IMR-90 (cell line): Measurements from ENCODE around the gene C11orf97. TPM values are rescaled to one million over a fixed set of nuclear protein-coding genes. Genes with fewer than 3 reads are reported as not detected.

ENCODE experiments used
- ATAC-seq: fragments of 200-7000 bp; cut with Tn5 transposase; 2 replicates; pipeline ENCODE4 v1.9.1; 2020; ENCODE audit warnings: low read depth, mild to moderate bottlenecking, moderate library complexity
- BruUV-seq: library from RNA; stranded (reverse); fragments of 400-500 nt; replicated peaks from 2 replicates; lab custom pipeline; 2021; lab: Mats Ljungman, UMichigan
- CTCF ChIA-PET: fragments of 300-600 bp; formaldehyde crosslinking; extraction: SDS; loops from one replicate; lab custom pipeline; 2021; ENCODE audit warnings: antibody characterized with exemption; lab: Yijun Ruan, JAX
- POLR2A ChIA-PET: fragments of 300-600 bp; sonication (Branson Sonifier 250); formaldehyde crosslinking; loops from one replicate; lab custom pipeline; 2022; ENCODE audit warnings: antibody characterized with exemption; ENCODE audit not compliant: unreplicated experiment; lab: Charles Lee
- DNase-seq: peaks from one replicate; pipeline ENCODE4 v3.0.0; 2013
- H2AFZ ChIP-seq: replicated peaks from 2 replicates; pipeline ENCODE3; 2013; ENCODE audit warnings: low read length, mild to moderate bottlenecking; ENCODE audit not compliant: poor library complexity
- H2AK5ac ChIP-seq: 2 replicates; pipeline ENCODE4 v1.6.1; 2013; ENCODE audit warnings: low read depth, low read length, inconsistent platforms
- H2AK9ac ChIP-seq: replicated peaks from 2 replicates; pipeline ENCODE3; 2013; ENCODE audit warnings: mild to moderate bottlenecking, low read depth, low read length, moderate library complexity; ENCODE audit not compliant: poor library complexity
- H2BK120ac ChIP-seq: 2 replicates; pipeline ENCODE4 v1.6.1; 2013; ENCODE audit warnings: low read depth, low read length, inconsistent platforms
- H2BK15ac ChIP-seq: 3 replicates; pipeline ENCODE4 v1.6.1; 2013; ENCODE audit warnings: low read depth, low read length, inconsistent platforms
- H2BK20ac ChIP-seq: 2 replicates; pipeline ENCODE4 v1.6.1; 2013; ENCODE audit warnings: low read depth, mild to moderate bottlenecking, inconsistent platforms, low read length, moderate library complexity
- H2BK5ac ChIP-seq: 2 replicates; pipeline ENCODE4 v1.6.1; 2013; ENCODE audit warnings: mild to moderate bottlenecking, low read depth, low read length, inconsistent platforms; ENCODE audit not compliant: poor library complexity, severe bottlenecking
- H3K14ac ChIP-seq: replicated peaks from 2 replicates; pipeline ENCODE4 v1.6.1; 2013; ENCODE audit warnings: low read depth, low read length, inconsistent platforms
- H3K18ac ChIP-seq: 2 replicates; pipeline ENCODE4 v1.6.1; 2013; ENCODE audit warnings: low read depth, low read length, control low read depth
- H3K23ac ChIP-seq: 2 replicates; pipeline ENCODE4 v1.6.1; 2013; ENCODE audit warnings: low read depth, low read length, inconsistent platforms
- H3K27ac ChIP-seq: 2 replicates; pipeline ENCODE4 v1.5.1; 2013; ENCODE audit warnings: mild to moderate bottlenecking, control low read depth, low read length; ENCODE audit not compliant: insufficient read depth
- H3K27me3 ChIP-seq: 2 replicates; pipeline ENCODE4 v1.6.1; 2013; ENCODE audit warnings: low read length; ENCODE audit not compliant: control insufficient read depth, insufficient read depth
- H3K36me3 ChIP-seq: 2 replicates; pipeline ENCODE4 v1.6.1; 2013; ENCODE audit warnings: low read length, mixed read lengths; ENCODE audit not compliant: control insufficient read depth, insufficient read depth
- H3K4ac ChIP-seq: 2 replicates; pipeline ENCODE4 v1.6.1; 2013; ENCODE audit warnings: low read depth, low read length, inconsistent platforms
- H3K4me1 ChIP-seq: 2 replicates; pipeline ENCODE4 v1.6.1; 2013; ENCODE audit warnings: low read length, mixed read lengths; ENCODE audit not compliant: control insufficient read depth, insufficient read depth
- H3K4me2 ChIP-seq: 2 replicates; pipeline ENCODE4 v1.6.1; 2013; ENCODE audit warnings: low read depth, mild to moderate bottlenecking, control low read depth, low read length, moderate library complexity
- H3K4me3 ChIP-seq: 2 replicates; pipeline ENCODE4 v1.5.1; 2013; ENCODE audit warnings: low read depth, mild to moderate bottlenecking, control low read depth, low read length, moderate library complexity; ENCODE audit not compliant: insufficient read depth
- H3K56ac ChIP-seq: 2 replicates; pipeline ENCODE4 v1.6.1; 2013; ENCODE audit warnings: low read length, inconsistent platforms; ENCODE audit not compliant: insufficient read depth; ENCODE audit errors: extremely low read depth
- H3K79me1 ChIP-seq, 2 experiments: 2 replicates each; pipeline ENCODE4 v1.6.1; 2013; ENCODE audit warnings: low read length in 2 of 2, inconsistent platforms in 1 of 2, low read depth in 1 of 2
- H3K9ac ChIP-seq: 2 replicates; pipeline ENCODE4 v1.6.1; 2013; ENCODE audit warnings: low read depth, low read length, control low read depth
- H3K9me1 ChIP-seq: 2 replicates; pipeline ENCODE4 v1.6.1; 2013; ENCODE audit warnings: low read length, inconsistent platforms; ENCODE audit not compliant: insufficient read depth
- H3K9me3 ChIP-seq: 2 replicates; pipeline ENCODE4 v1.6.1; 2013; ENCODE audit warnings: low read length; ENCODE audit not compliant: control insufficient read depth, insufficient read depth
- H4K20me1 ChIP-seq: 2 replicates; pipeline ENCODE4 v1.6.1; 2013; ENCODE audit warnings: low read length, inconsistent platforms; ENCODE audit not compliant: insufficient read depth
- H4K5ac ChIP-seq: 2 replicates; pipeline ENCODE4 v1.6.1; 2013; ENCODE audit warnings: mild to moderate bottlenecking, low read depth, low read length, control low read depth
- H4K8ac ChIP-seq, 2 experiments: 2 replicates each; pipeline ENCODE4 v1.6.1; 2013; ENCODE audit warnings: low read depth in 2 of 2, low read length in 2 of 2, control low read depth in 1 of 2, inconsistent platforms in 1 of 2
- H4K91ac ChIP-seq: 2 replicates; pipeline ENCODE4 v1.6.1; 2013; ENCODE audit warnings: low read depth, low read length, inconsistent platforms; ENCODE audit not compliant: insufficient read depth
- CEBPB ChIP-seq: IDR thresholded peaks from 2 replicates; pipeline ENCODE4 v1.6.1; 2012; ENCODE audit warnings: low read depth, low read length, improper control_type of control experiment
- CTCF ChIP-seq: conservative IDR thresholded peaks from 2 replicates; pipeline ENCODE4 v1.5.1; 2012; ENCODE audit warnings: mild to moderate bottlenecking, low read depth, low read length, improper control_type of control experiment
- MXI1 ChIP-seq: IDR thresholded peaks from 2 replicates; pipeline ENCODE4 v1.6.1; 2012; ENCODE audit warnings: low read depth, mild to moderate bottlenecking, low read length, moderate library complexity, borderline replicate concordance
- RAD21 ChIP-seq: IDR thresholded peaks from 2 replicates; pipeline ENCODE4 v1.6.1; 2012; ENCODE audit warnings: low read length, improper control_type of control experiment
- WGBS, 2 experiments: methylation state at CpG; one replicate each; pipeline versions ENCODE4 v1.1.5 to v1.1.7; 2013; ENCODE audit warnings: missing lambda C conversion rate in 2 of 2; ENCODE audit not compliant: insufficient read length in 1 of 2; ENCODE audit errors: extremely low coverage in 2 of 2; 5-methylcytosine and 5-hydroxymethylcytosine counted together
- dilution Hi-C: fragments of 300-500 bp; cut with HindIII; formaldehyde crosslinking; loops from one replicate; pipeline ENCODE4 v1.14.3; 2018; ENCODE audit warnings: low sequenced_read_pairs; ENCODE audit not compliant: unreplicated experiment
- in situ Hi-C: fragments of 300-500 bp; cut with MboI; formaldehyde crosslinking; loops from 3 replicates; pipeline ENCODE4 v1.14.3; 2019; ENCODE audit warnings: low sequenced_read_pairs, inconsistent platforms, mixed read lengths
- intact Hi-C: fragments of 100-400 bp; cut with micrococcal nuclease; formaldehyde crosslinking; loops from 2 replicates; pipeline ENCODE4 v1.10.0; 2022
- polyA plus RNA-seq, 3 experiments: library from polyadenylated mRNA; depleted of rRNA; stranded (reverse); fragments of >200 nt; gene quantifications; 2 replicates each; pipeline ENCODE4 v1.2.3, GENCODE V29; 2012; ENCODE audit warnings: low replicate concordance in 1 of 3
- total RNA-seq: library from RNA; depleted of rRNA; stranded (reverse); fragments of >200 nt; gene quantifications from 2 replicates; pipeline ENCODE4 v1.2.3, GENCODE V29; 2012

Gene C11orf97
- total and polyA plus RNA-seq, 2 of the 4 experiments (the other 2 are of a cell fraction): not detected

- no peaks in the 10 kb centered on the region for H3K27me3 ChIP-seq
- no peak for DNase-seq
- CTCF ChIA-PET: no interaction called here
- dilution Hi-C loops (no loop called here), in situ Hi-C loops (no loop called here), intact Hi-C loops (no loop called here)
- H2AK5ac ChIP-seq: peak overlapping the region; percentile 62
- peak overlapping the region; percentile 9; the same call in 1 of the 2 replicates for H3K18ac ChIP-seq
- WGBS, 2 experiments: no CpG with 5 or more reads among the region's 1 CpG
- 0 out of 2 replicates have a peak overlapping the region, but pooled peaks have one; percentile 7 for H3K23ac ChIP-seq
- H3K27ac ChIP-seq: no peak overlapping the region
- H3K4me1 ChIP-seq: peaks cover 11% of the 10 kb centered on the region
- peak overlapping the region; percentile 36; the same call in 1 of the 2 replicates for H3K4ac ChIP-seq
- peak overlapping the region; percentile 53 for H2BK20ac ChIP-seq
- peaks cover 7% of the 10 kb centered on the region for H3K9me1 ChIP-seq
- no peak for TF ChIP-seq RAD21
- TF ChIP-seq CTCF: no peak
- TF ChIP-seq MXI1: no peak
- no peak for TF ChIP-seq CEBPB
- H4K91ac ChIP-seq: 0 out of 2 replicates have a peak overlapping the region, but pooled peaks have one; percentile 27
- no peak overlapping the region for H3K9ac ChIP-seq
- H2BK15ac ChIP-seq: peak overlapping the region; percentile 58; the same call in 1 of the 3 replicates
- no peak overlapping the region for H4K5ac ChIP-seq
- H2AK9ac ChIP-seq: no peak overlapping the region
- ATAC-seq: no peak
- H3K4me2 ChIP-seq: 0 out of 2 replicates have a peak overlapping the region, but pooled peaks have one; percentile 2
- H3K56ac ChIP-seq: no peak overlapping the region
- BruUV-seq: no TSS peak
- peak overlapping the region; percentile 14; the same call in 1 of the 2 replicates for H3K14ac ChIP-seq
- POLR2A ChIA-PET: no interaction called here
- H2BK5ac ChIP-seq: peak overlapping the region; percentile 37
- no peak overlapping the region for H3K4me3 ChIP-seq
- no peaks in the 10 kb centered on the region for H3K36me3 ChIP-seq
- no peaks in the 10 kb centered on the region for H4K20me1 ChIP-seq
- H2AFZ ChIP-seq: no peak overlapping the region
- no peaks in the 10 kb centered on the region for H3K9me3 ChIP-seq
- 0 out of 4 replicates have a peak overlapping the region, but pooled peaks of 1 of the 2 experiments have one; percentile 24 for H4K8ac ChIP-seq
- peak overlapping the region; percentile 58 for H2BK120ac ChIP-seq
- H3K79me1 ChIP-seq: peaks cover 0 to 13% of the 10 kb centered on the region in 2 experiments; a peak in 1 of 4 replicates
Measured at GRCh38 chr11:94558468-94558867, 46.2 kb downstream of the C11orf97 start.
